Heart left ventricle (tissue), 13 donors: ENCODE results near the gene HS6ST1.

Experiments used
- CTCF ChIP-seq, 12 donors: fragments of 200-600 bp; sonication (generic) in 4 of 12; IDR thresholded peaks; one replicate each; pipeline versions ENCODE4 v1.5.0 to v1.8.0; 2018 to 2022; ENCODE audit warnings: antibody characterized with exemption in 12 of 12, mild to moderate bottlenecking in 5 of 12
- POLR2A ChIP-seq, 2 donors: fragments of 450-650 bp; IDR thresholded peaks; one replicate each; pipeline ENCODE4 v1.6.1; 2017; ENCODE audit warnings: antibody characterized with exemption in 2 of 2, mild to moderate bottlenecking in 2 of 2, moderate library complexity in 2 of 2
- donor health status: ischemic (EF 13 %, LVEDD 7.1; RV severe dilation, severe dysfunction).
- donor health status: DM: no; HTN: yes; CAD: no.
- donor health status: DM: no; HTN: no; CAD: no.
- donor health status: ischemic (EF 25% LVEDD 6.9; RV normal size, moderate dysfunction).
- donor health status: ischemic (EF 25% LVEDD 5.7; RV mildly dilated, moderate dysfunction).
- donor health status: ischemic (EF 35%, LVEDD 5.7; RV mildly dilated, moderate dysfunction).
- donor health status: nonischemic (EF 11% LVEDD 7.7; RV severe dilation, severe dysfunction).
- donor health status: DM: yes; HTN: yes; CAD: no.
- donor health status: PGD.
- donor health status: ischemic (EF 29% LVEDD 5.4; RV normal size, mild dysfunction).
- donor health status: nonischemic (EF 23%, LVEDD 6.1; RV moderate dilation, normal function).

GRCh38 chr2:128252501-128252900, 66.2 kb downstream of the HS6ST1 start:
- TF ChIP-seq CTCF (IDR thresholded peaks at IDR 0.05) (no peak), POLR2A (IDR thresholded peaks at IDR 0.05) (no peak)
